Skeletal muscle tissue (tissue), 4 donors: ENCODE results near the gene CLCN4. TPM values are rescaled to one million over a fixed set of nuclear protein-coding genes. Genes with fewer than 3 reads are reported as not detected.

Experiments used
- H3K27ac ChIP-seq: one replicate; pipeline ENCODE4 v1.7.0; 2013; ENCODE audit warnings: mild to moderate bottlenecking, low read depth, low read length, inconsistent platforms
- H3K27me3 ChIP-seq, 3 donors: one replicate each; pipeline ENCODE4 v1.7.0; 2013; ENCODE audit warnings: low read length in 3 of 3; ENCODE audit not compliant: control insufficient read depth in 3 of 3, insufficient read depth in 3 of 3
- H3K36me3 ChIP-seq, 3 donors: one replicate each; pipeline ENCODE4 v1.7.0; 2013; ENCODE audit warnings: low read length in 3 of 3; ENCODE audit not compliant: control insufficient read depth in 3 of 3, insufficient read depth in 3 of 3
- H3K4me1 ChIP-seq, 3 donors: one replicate each; pipeline ENCODE4 v1.7.0; 2013; ENCODE audit warnings: low read length in 3 of 3, mild to moderate bottlenecking in 3 of 3; ENCODE audit not compliant: control insufficient read depth in 3 of 3, insufficient read depth in 3 of 3
- H3K4me3 ChIP-seq, 3 donors: one replicate each; pipeline ENCODE4 v1.7.0; 2013; ENCODE audit warnings: low read length in 3 of 3
- H3K9ac ChIP-seq, 3 donors: one replicate each; pipeline ENCODE4 v1.7.0; 2013; ENCODE audit warnings: low read length in 3 of 3, mild to moderate bottlenecking in 3 of 3, moderate library complexity in 2 of 3, low read depth in 1 of 3
- H3K9me3 ChIP-seq, 3 donors: one replicate each; pipeline ENCODE4 v1.7.0; 2013; ENCODE audit warnings: low read length in 3 of 3; ENCODE audit not compliant: control insufficient read depth in 3 of 3
- total RNA-seq: library from RNA; depleted of rRNA; stranded (reverse); fragments of >200 nt; gene quantifications from one replicate; pipeline ENCODE4 v1.2.3, GENCODE V29; 2014
- donor health status: Osteomylitis.

Gene CLCN4
- total RNA-seq, 1 donor from 2014 or later: 15.7 TPM

- H3K27me3 ChIP-seq: no peaks in the 10 kb centered on the region
- peaks cover 14 to 30% (median 19%) of the 10 kb centered on the region in 3 donors for H3K36me3 ChIP-seq
- H3K27ac ChIP-seq: no peak overlapping the region
These were observed 29.9 kb upstream of the CLCN4 start for GRCh38 chrX:10126834-10127233.

GRCh38 chrX:10128386-10128785 lies 28.4 kb upstream of the CLCN4 start:
- H3K36me3 ChIP-seq: peaks cover 14 to 30% (median 19%) of the 10 kb centered on the region in 3 donors
- no peaks in the 10 kb centered on the region for H3K4me1 ChIP-seq

More at GRCh38 chrX:10126834-10127233, 29.9 kb upstream of the CLCN4 start:
- Histone ChIP-seq H3K9me3 (no peaks in the 10 kb centered on the region), H3K4me1 (peaks cover 0 to under 1% (median 0%) of the 10 kb centered on the region in 3 donors), H3K9ac (no peak overlapping the region), H3K4me3 (no peak overlapping the region)

GRCh38 chrX:10129229-10129628 lies 27.5 kb upstream of the CLCN4 start:
- no peak overlapping the region for H3K4me3 ChIP-seq
- no peak overlapping the region for H3K27ac ChIP-seq
- H3K27me3 ChIP-seq: no peaks in the 10 kb centered on the region
- no peaks in the 10 kb centered on the region for H3K9me3 ChIP-seq
- no peak overlapping the region for H3K9ac ChIP-seq
- no peaks in the 10 kb centered on the region for H3K4me1 ChIP-seq
- H3K36me3 ChIP-seq: peaks cover 14 to 28% (median 19%) of the 10 kb centered on the region in 3 donors

More at GRCh38 chrX:10128386-10128785, 28.4 kb upstream of the CLCN4 start:
- no peak overlapping the region for H3K9ac ChIP-seq
- no peak overlapping the region for H3K4me3 ChIP-seq
- H3K9me3 ChIP-seq: no peaks in the 10 kb centered on the region
- H3K27ac ChIP-seq: no peak overlapping the region
- no peaks in the 10 kb centered on the region for H3K27me3 ChIP-seq

- Histone ChIP-seq H3K9me3 (no peaks in the 10 kb centered on the region), H3K27ac (no peak overlapping the region), H3K4me1 (no peaks in the 10 kb centered on the region), H3K36me3 (peaks cover 14 to 24% (median 21%) of the 10 kb centered on the region in 3 donors), H3K4me3 (no peak overlapping the region), H3K9ac (no peak overlapping the region), H3K27me3 (no peaks in the 10 kb centered on the region)
These were observed 26.4 kb upstream of the CLCN4 start for GRCh38 chrX:10130354-10130753.

GRCh38 chrX:10133980-10134676 lies 22.6 kb upstream of the CLCN4 start:
- H3K9ac ChIP-seq: no peak overlapping the region
- no peaks in the 10 kb centered on the region for H3K27me3 ChIP-seq
- H3K36me3 ChIP-seq: peaks cover 14 to 17% (median 14%) of the 10 kb centered on the region in 3 donors
- no peaks in the 10 kb centered on the region for H3K4me1 ChIP-seq
- H3K9me3 ChIP-seq: no peaks in the 10 kb centered on the region
- H3K27ac ChIP-seq: no peak overlapping the region
- H3K4me3 ChIP-seq: no peak overlapping the region

- Histone ChIP-seq H3K4me3 (no peak overlapping the region), H3K27me3 (no peaks in the 10 kb centered on the region), H3K36me3 (peaks cover 8 to 14% (median 13%) of the 10 kb centered on the region in 3 donors), H3K9me3 (no peaks in the 10 kb centered on the region), H3K9ac (no peak overlapping the region), H3K4me1 (no peaks in the 10 kb centered on the region), H3K27ac (no peak overlapping the region)
These were observed 21.9 kb upstream of the CLCN4 start for GRCh38 chrX:10134921-10135320.

- Histone ChIP-seq H3K4me3 (no peak overlapping the region), H3K27me3 (no peaks in the 10 kb centered on the region), H3K27ac (no peak overlapping the region), H3K36me3 (peaks cover 0 to 9% (median 8%) of the 10 kb centered on the region in 3 donors), H3K9me3 (no peaks in the 10 kb centered on the region), H3K9ac (no peak overlapping the region), H3K4me1 (no peaks in the 10 kb centered on the region)
These were observed 21.0 kb upstream of the CLCN4 start for GRCh38 chrX:10135561-10136399.

- no peak overlapping the region for H3K27ac ChIP-seq
- H3K9me3 ChIP-seq: no peaks in the 10 kb centered on the region
- no peak overlapping the region for H3K4me3 ChIP-seq
- no peaks in the 10 kb centered on the region for H3K4me1 ChIP-seq
- no peaks in the 10 kb centered on the region for H3K27me3 ChIP-seq
- peaks cover 0 to 11% (median 10%) of the 10 kb centered on the region in 3 donors for H3K36me3 ChIP-seq
- no peak overlapping the region for H3K9ac ChIP-seq
These were observed 18.0 kb upstream of the CLCN4 start for GRCh38 chrX:10138726-10139125.

- H3K27ac ChIP-seq: no peak overlapping the region
- H3K9me3 ChIP-seq: no peaks in the 10 kb centered on the region
- no peaks in the 10 kb centered on the region for H3K27me3 ChIP-seq
- H3K4me1 ChIP-seq: no peaks in the 10 kb centered on the region
- H3K4me3 ChIP-seq: no peak overlapping the region
- H3K36me3 ChIP-seq: peaks cover 0 to 9% (median 6%) of the 10 kb centered on the region in 3 donors
- no peak overlapping the region for H3K9ac ChIP-seq
These were observed 16.5 kb upstream of the CLCN4 start for GRCh38 chrX:10140264-10140663.

- Histone ChIP-seq H3K36me3 (peaks cover 0 to 9% (median 6%) of the 10 kb centered on the region in 3 donors), H3K27me3 (no peaks in the 10 kb centered on the region), H3K9me3 (no peaks in the 10 kb centered on the region), H3K27ac (no peak overlapping the region), H3K9ac (no peak overlapping the region), H3K4me1 (no peaks in the 10 kb centered on the region), H3K4me3 (no peak overlapping the region)
These were observed 14.7 kb upstream of the CLCN4 start for GRCh38 chrX:10142041-10142599.
